ENCODE measurements around the gene KMT5C.

- TF ChIP-seq EZH2 (IDR thresholded peaks at IDR 0.05; ENCODE audit: insufficient read depth, poor library complexity, severe bottlenecking) (no peak), EZH2phosphoT487 (IDR thresholded peaks at IDR 0.05; ENCODE audit: insufficient read depth, low read depth) (no peak)
Measured at GRCh38 chr19:55311797-55312196, 27.9 kb upstream of the KMT5C start.

Data from GM23248 (cell line).